H1 (cell line): ENCODE measurements around the gene ZSCAN30.

Experiments used
- ATF3 ChIP-seq: IDR thresholded peaks from 2 replicates; pipeline ENCODE4 v1.6.1; 2011; ENCODE audit warnings: low read depth, mild to moderate bottlenecking, low read length; ENCODE audit not compliant: insufficient read depth
- CTCF ChIP-seq, 3 experiments: IDR thresholded peaks; 1 replicate in 2 of 3; 2 replicates in 1 of 3; pipeline versions ENCODE4 v1.5.1 to v1.6.1; 2011; ENCODE audit warnings: low read length in 3 of 3, mild to moderate bottlenecking in 3 of 3, inconsistent platforms in 2 of 3, low read depth in 1 of 3, moderate library complexity in 1 of 3; ENCODE audit not compliant: insufficient read depth in 1 of 3; ENCODE audit errors: control extremely low read depth in 1 of 3
- GABPA ChIP-seq: IDR thresholded peaks from 2 replicates; pipeline ENCODE4 v1.6.1; 2011; ENCODE audit warnings: mild to moderate bottlenecking, low read length, moderate library complexity, borderline replicate concordance; ENCODE audit not compliant: insufficient read depth
- POLR2A ChIP-seq, 2 experiments: IDR thresholded peaks; 1 replicate in 1 of 2; 2 replicates in 1 of 2; pipeline ENCODE4 v1.6.1; 2011; ENCODE audit warnings: low read depth in 2 of 2, low read length in 2 of 2, mild to moderate bottlenecking in 2 of 2; ENCODE audit errors: control extremely low read depth in 1 of 2
- RFX5 ChIP-seq: IDR thresholded peaks from 2 replicates; pipeline ENCODE4 v1.6.1; 2011; ENCODE audit warnings: low read depth, low read length, improper control_type of control experiment, borderline replicate concordance
- TCF12 ChIP-seq: IDR thresholded peaks from 2 replicates; pipeline ENCODE4 v1.6.1; 2011; ENCODE audit warnings: low read depth, mild to moderate bottlenecking, low read length

- TF ChIP-seq ATF3, result no peak
- TF ChIP-seq CTCF (IDR thresholded peaks at IDR 0.05; ENCODE audit: control extremely low read depth in 1 of 3, insufficient read depth in 1 of 3, low read depth in 1 of 3, low read length in 3 of 3), result no peak
- no peak for TF ChIP-seq POLR2A (IDR thresholded peaks at IDR 0.05; ENCODE audit: control extremely low read depth in 1 of 2, low read depth in 2 of 2, low read length in 2 of 2)
- TF ChIP-seq GABPA, result no peak
- no peak for TF ChIP-seq RFX5
- no peak for TF ChIP-seq TCF12
These were observed 11.1 kb downstream of the ZSCAN30 start for GRCh38 chr18:35278969-35279368.
